ENCODE measurements around the gene GRAMD2B.

Gene GRAMD2B

DNA sequence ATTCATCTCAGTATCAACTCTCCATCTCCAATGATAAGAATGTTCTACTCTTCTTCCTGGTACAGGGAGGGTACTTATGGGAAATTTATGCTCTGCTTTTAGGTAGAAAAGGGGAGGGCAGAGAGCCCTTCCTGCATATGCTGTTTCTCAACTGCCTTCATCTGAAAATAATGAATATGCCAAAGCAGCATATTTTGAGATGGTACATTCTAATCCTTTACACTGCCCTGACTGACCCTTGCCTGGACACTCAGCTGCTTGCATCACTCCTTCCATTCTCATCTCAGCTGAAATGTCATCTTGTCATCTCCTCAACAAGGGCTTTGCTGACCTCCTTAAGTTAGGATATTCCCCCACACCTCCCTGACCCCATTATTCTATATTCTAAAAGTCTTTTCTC lies 103.3 kb downstream of the GRAMD2B start:
- no peak overlapping the region for H3K4me3 ChIP-seq (ENCODE audit: low read depth, low read length)
- no peaks in the 10 kb centered on the region for H3K36me3 ChIP-seq (ENCODE audit: control insufficient read depth in 2 of 2, insufficient read depth in 1 of 2, low read length in 2 of 2)
- ChIA-PET CTCF (interaction anchor here (0.6 to 1.3 kb wide), 2 partner anchors 12 to 26 kb away, joined by 3 to 4 read pairs; no protein-coding TSS in a partner anchor), POLR2A (no interaction called here)
- no peak overlapping the region for H3K27ac ChIP-seq (ENCODE audit: extremely low read depth, low read depth, low read length)
- TF ChIP-seq, protein P1, sequence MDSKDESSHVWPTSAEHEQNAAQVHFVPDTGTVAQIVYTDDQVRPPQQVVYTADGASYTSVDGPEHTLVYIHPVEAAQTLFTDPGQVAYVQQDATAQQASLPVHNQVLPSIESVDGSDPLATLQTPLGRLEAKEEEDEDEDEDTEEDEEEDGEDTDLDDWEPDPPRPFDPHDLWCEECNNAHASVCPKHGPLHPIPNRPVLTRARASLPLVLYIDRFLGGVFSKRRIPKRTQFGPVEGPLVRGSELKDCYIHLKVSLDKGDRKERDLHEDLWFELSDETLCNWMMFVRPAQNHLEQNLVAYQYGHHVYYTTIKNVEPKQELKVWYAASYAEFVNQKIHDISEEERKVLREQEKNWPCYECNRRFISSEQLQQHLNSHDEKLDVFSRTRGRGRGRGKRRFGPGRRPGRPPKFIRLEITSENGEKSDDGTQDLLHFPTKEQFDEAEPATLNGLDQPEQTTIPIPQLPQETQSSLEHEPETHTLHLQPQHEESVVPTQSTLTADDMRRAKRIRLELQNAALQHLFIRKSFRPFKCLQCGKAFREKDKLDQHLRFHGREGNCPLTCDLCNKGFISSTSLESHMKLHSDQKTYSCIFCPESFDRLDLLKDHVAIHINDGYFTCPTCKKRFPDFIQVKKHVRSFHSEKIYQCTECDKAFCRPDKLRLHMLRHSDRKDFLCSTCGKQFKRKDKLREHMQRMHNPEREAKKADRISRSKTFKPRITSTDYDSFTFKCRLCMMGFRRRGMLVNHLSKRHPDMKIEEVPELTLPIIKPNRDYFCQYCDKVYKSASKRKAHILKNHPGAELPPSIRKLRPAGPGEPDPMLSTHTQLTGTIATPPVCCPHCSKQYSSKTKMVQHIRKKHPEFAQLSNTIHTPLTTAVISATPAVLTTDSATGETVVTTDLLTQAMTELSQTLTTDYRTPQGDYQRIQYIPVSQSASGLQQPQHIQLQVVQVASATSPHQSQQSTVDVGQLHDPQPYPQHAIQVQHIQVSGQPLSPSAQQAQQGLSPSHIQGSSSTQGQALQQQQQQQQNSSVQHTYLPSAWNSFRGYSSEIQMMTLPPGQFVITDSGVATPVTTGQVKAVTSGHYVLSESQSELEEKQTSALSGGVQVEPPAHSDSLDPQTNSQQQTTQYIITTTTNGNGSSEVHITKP (tag by site-specific recombination; IDR thresholded peaks at IDR 0.05) = 0 out of 2 replicates have a peak, but pooled peaks have one; percentile 9
- no peak for TF ChIP-seq ZNF175 (tag by site-specific recombination; IDR thresholded peaks at IDR 0.05)
- no peaks in the 10 kb centered on the region for H3K9me3 ChIP-seq (ENCODE audit: control insufficient read depth, insufficient read depth, low read depth, low read length)
- H3K4me1 ChIP-seq (ENCODE audit: control insufficient read depth, insufficient read depth, low read length) = no peaks in the 10 kb centered on the region

DNA sequence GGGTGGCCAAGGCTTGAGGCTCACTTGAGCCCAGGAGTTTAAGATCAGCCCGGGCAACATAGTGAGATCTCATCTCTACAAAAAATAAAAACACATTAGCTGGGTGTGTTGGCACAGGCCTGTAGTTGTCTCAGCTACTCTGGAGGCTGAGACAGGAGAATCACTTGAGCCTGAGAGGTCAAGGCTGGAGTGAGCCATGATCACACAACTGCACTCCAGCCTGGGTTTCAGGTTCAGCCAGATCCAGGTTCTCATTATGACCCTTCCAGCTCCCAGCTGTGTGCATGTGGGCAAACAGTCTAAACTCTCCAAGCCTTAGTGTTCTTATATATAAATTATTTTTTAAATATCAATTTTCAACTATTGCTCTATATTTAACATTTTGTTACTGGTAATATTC lies 103.9 kb downstream of the GRAMD2B start:
- POLR2A ChIA-PET = no interaction called here
- H3K27ac ChIP-seq (ENCODE audit: extremely low read depth, low read depth, low read length) = no peak overlapping the region
- CTCF ChIA-PET = interaction anchor here (0.9 to 1.3 kb wide), 3 partner anchors 12 to 26 kb away, joined by 3 to 4 read pairs (median 3); no protein-coding TSS in a partner anchor
- H3K36me3 ChIP-seq (ENCODE audit: control insufficient read depth in 2 of 2, insufficient read depth in 1 of 2, low read length in 2 of 2) = no peaks in the 10 kb centered on the region
- no peaks in the 10 kb centered on the region for H3K9me3 ChIP-seq (ENCODE audit: control insufficient read depth, insufficient read depth, low read depth, low read length)
- TF ChIP-seq ZNF707 (tag by site-specific recombination; IDR thresholded peaks at IDR 0.05) (no peak), ZNF341 (tag by site-specific recombination; IDR thresholded peaks at IDR 0.05; ENCODE audit: low read depth) (no peak), ZNF2 (tag by site-specific recombination; IDR thresholded peaks at IDR 0.05) (no peak), ZNF544 (tag by site-specific recombination; IDR thresholded peaks at IDR 0.05) (no peak), ZFP3 (tag by site-specific recombination; IDR thresholded peaks at IDR 0.05; ENCODE audit: low read depth) (no peak)
- no peak overlapping the region for H3K4me3 ChIP-seq (ENCODE audit: low read depth, low read length)
- 0 out of 2 replicates have a peak, but pooled peaks cover 5% of the 10 kb centered on the region for H3K4me1 ChIP-seq (ENCODE audit: control insufficient read depth, insufficient read depth, low read length)

DNA sequence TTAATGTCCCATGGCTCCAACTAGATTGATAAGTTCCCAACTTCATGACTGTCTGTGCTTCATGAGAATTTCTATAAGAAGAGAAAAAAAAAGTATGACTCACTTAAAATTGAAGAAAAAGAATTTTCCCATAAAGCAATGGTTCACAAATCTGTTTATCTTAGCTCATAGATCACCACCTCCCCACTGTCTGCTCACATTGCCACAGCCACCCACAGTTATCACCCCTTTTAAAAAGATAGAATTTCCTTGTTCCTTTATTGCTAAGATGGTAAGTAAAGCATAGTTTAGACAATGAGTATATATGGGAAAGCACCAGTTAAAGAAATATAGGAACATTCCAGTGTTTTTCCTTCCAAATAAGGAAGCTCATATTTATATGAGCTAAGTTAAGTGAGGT lies 104.7 kb downstream of the GRAMD2B start:
- ChIA-PET POLR2A (no interaction called here), CTCF (interaction anchor here (0.5 to 1.0 kb wide), 3 partner anchors 11 to 81 kb away, joined by 3 read pairs; no protein-coding TSS in a partner anchor)
- TF ChIP-seq, protein P2, sequence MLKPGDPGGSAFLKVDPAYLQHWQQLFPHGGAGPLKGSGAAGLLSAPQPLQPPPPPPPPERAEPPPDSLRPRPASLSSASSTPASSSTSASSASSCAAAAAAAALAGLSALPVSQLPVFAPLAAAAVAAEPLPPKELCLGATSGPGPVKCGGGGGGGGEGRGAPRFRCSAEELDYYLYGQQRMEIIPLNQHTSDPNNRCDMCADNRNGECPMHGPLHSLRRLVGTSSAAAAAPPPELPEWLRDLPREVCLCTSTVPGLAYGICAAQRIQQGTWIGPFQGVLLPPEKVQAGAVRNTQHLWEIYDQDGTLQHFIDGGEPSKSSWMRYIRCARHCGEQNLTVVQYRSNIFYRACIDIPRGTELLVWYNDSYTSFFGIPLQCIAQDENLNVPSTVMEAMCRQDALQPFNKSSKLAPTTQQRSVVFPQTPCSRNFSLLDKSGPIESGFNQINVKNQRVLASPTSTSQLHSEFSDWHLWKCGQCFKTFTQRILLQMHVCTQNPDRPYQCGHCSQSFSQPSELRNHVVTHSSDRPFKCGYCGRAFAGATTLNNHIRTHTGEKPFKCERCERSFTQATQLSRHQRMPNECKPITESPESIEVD (tag by site-specific recombination; IDR thresholded peaks at IDR 0.05) = peak; percentile 61
- no peak for TF ChIP-seq ZNF629 (tag by site-specific recombination; IDR thresholded peaks at IDR 0.05)
- no peak for TF ChIP-seq ZSCAN16 (tag by site-specific recombination; IDR thresholded peaks at IDR 0.05)
- no peak for TF ChIP-seq KLF8 (tag by site-specific recombination; IDR thresholded peaks at IDR 0.05)
- TF ChIP-seq, protein P3, sequence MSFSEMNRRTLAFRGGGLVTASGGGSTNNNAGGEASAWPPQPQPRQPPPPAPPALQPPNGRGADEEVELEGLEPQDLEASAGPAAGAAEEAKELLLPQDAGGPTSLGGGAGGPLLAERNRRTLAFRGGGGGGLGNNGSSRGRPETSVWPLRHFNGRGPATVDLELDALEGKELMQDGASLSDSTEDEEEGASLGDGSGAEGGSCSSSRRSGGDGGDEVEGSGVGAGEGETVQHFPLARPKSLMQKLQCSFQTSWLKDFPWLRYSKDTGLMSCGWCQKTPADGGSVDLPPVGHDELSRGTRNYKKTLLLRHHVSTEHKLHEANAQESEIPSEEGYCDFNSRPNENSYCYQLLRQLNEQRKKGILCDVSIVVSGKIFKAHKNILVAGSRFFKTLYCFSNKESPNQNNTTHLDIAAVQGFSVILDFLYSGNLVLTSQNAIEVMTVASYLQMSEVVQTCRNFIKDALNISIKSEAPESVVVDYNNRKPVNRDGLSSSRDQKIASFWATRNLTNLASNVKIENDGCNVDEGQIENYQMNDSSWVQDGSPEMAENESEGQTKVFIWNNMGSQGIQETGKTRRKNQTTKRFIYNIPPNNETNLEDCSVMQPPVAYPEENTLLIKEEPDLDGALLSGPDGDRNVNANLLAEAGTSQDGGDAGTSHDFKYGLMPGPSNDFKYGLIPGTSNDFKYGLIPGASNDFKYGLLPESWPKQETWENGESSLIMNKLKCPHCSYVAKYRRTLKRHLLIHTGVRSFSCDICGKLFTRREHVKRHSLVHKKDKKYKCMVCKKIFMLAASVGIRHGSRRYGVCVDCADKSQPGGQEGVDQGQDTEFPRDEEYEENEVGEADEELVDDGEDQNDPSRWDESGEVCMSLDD (tag by site-specific recombination; IDR thresholded peaks at IDR 0.05) = no peak
- TF ChIP-seq ZNF341 (tag by site-specific recombination; IDR thresholded peaks at IDR 0.05; ENCODE audit: low read depth) = no peak
- no peak overlapping the region for H3K4me3 ChIP-seq (ENCODE audit: low read depth, low read length)
- no peak overlapping the region for H3K27ac ChIP-seq (ENCODE audit: extremely low read depth, low read depth, low read length)
- H3K4me1 ChIP-seq (ENCODE audit: control insufficient read depth, insufficient read depth, low read length) = 0 out of 2 replicates have a peak, but pooled peaks cover 5% of the 10 kb centered on the region
- no peaks in the 10 kb centered on the region for H3K36me3 ChIP-seq (ENCODE audit: control insufficient read depth in 2 of 2, insufficient read depth in 1 of 2, low read length in 2 of 2)
- H3K9me3 ChIP-seq (ENCODE audit: control insufficient read depth, insufficient read depth, low read depth, low read length) = no peaks in the 10 kb centered on the region

Data from HEK293 (cell line).